ENCODE data around the gene MAB21L1.

- TF ChIP-seq CTCF (IDR thresholded peaks at IDR 0.05) = no peak
- no peak for TF ChIP-seq POLR2AphosphoS5 (IDR thresholded peaks at IDR 0.05)
- TF ChIP-seq POLR2A (IDR thresholded peaks at IDR 0.05) = no peak
- TF ChIP-seq EP300 (IDR thresholded peaks at IDR 0.05) = no peak
Measured at GRCh38 chr13:35473206-35473775, 3.2 kb downstream of the MAB21L1 start.
